ENCODE results near the gene FAR2. TPM values are rescaled to one million over a fixed set of nuclear protein-coding genes. Genes with fewer than 3 reads are reported as not detected.

FAR2 gene
- total RNA-seq, 2 experiments from 2014 or later, result 0.53 to 1.6 TPM

- Mint-ChIP-seq H3K4me3 (no peak overlapping the region), H3K27me3 (no peaks in the 10 kb centered on the region), H3K4me1 (ENCODE audit: low read depth) (peaks cover 25% of the 10 kb centered on the region), H3K9me3 (peaks cover 8% of the 10 kb centered on the region), H3K36me3 (ENCODE audit: low read depth) (no peaks in the 10 kb centered on the region), H3K27ac (no peak overlapping the region)
- no peak for TF ChIP-seq CTCF (IDR thresholded peaks at IDR 0.05)
- DNase-seq, result no peak
- no peak for ATAC-seq (ENCODE audit: poor library complexity)
- Histone ChIP-seq H3K4me3 (ENCODE audit: low read length) (no peak overlapping the region), H3K9me3 (ENCODE audit: control insufficient read depth in 1 of 2, insufficient read depth in 1 of 2, low read length in 2 of 2) (no peaks in the 10 kb centered on the region), H3K27ac (ENCODE audit: low read depth in 1 of 2, low read length in 2 of 2) (no peak overlapping the region), H3K27me3 (ENCODE audit: control insufficient read depth in 1 of 2, insufficient read depth in 2 of 2, low read length in 2 of 2) (no peaks in the 10 kb centered on the region), H3K36me3 (ENCODE audit: insufficient read depth, low read length) (no peaks in the 10 kb centered on the region), H3K4me1 (ENCODE audit: insufficient read depth, low read length) (peaks cover 10% of the 10 kb centered on the region)
- CTCF ChIA-PET, result no interaction called here
- POLR2A ChIA-PET, result no interaction called here
- intact Hi-C loops (cut with DNase I, micrococcal nuclease), result no loop called here
Measured at GRCh38 chr12:29157486-29157946, 8.4 kb downstream of the FAR2 start.

GRCh38 chr12:29158115-29158763 is 9.2 kb downstream of the FAR2 start:
- Histone ChIP-seq H3K27ac (ENCODE audit: low read depth in 1 of 2, low read length in 2 of 2) (no peak overlapping the region), H3K4me3 (ENCODE audit: low read length) (no peak overlapping the region), H3K27me3 (ENCODE audit: control insufficient read depth in 1 of 2, insufficient read depth in 2 of 2, low read length in 2 of 2) (no peaks in the 10 kb centered on the region), H3K36me3 (ENCODE audit: insufficient read depth, low read length) (no peaks in the 10 kb centered on the region), H3K9me3 (ENCODE audit: control insufficient read depth in 1 of 2, insufficient read depth in 1 of 2, low read length in 2 of 2) (no peaks in the 10 kb centered on the region), H3K4me1 (ENCODE audit: insufficient read depth, low read length) (peaks cover 10% of the 10 kb centered on the region)
- Mint-ChIP-seq H3K27me3 (no peaks in the 10 kb centered on the region), H3K9me3 (peaks cover 8% of the 10 kb centered on the region), H3K4me1 (ENCODE audit: low read depth) (peaks cover 20% of the 10 kb centered on the region), H3K4me3 (no peak overlapping the region), H3K27ac (no peak overlapping the region), H3K36me3 (ENCODE audit: low read depth) (no peaks in the 10 kb centered on the region)
- TF ChIP-seq CTCF (IDR thresholded peaks at IDR 0.05), result no peak
- intact Hi-C loops (cut with DNase I, micrococcal nuclease), result no loop called here
- ChIA-PET POLR2A (no interaction called here), CTCF (no interaction called here)
- no peak for ATAC-seq (ENCODE audit: poor library complexity)
- DNase-seq, result peak in 2 of 14 experiments; percentile 27

GRCh38 chr12:29159661-29160060 is 10.6 kb downstream of the FAR2 start:
- ChIA-PET CTCF (no interaction called here), POLR2A (no interaction called here)
- H3K4me1 Mint-ChIP-seq (ENCODE audit: low read depth), result peaks cover 21% of the 10 kb centered on the region
- intact Hi-C loops (cut with DNase I, micrococcal nuclease), result no loop called here
- Histone ChIP-seq H3K27ac (ENCODE audit: low read depth in 1 of 2, low read length in 2 of 2) (no peak overlapping the region), H3K27me3 (ENCODE audit: control insufficient read depth in 1 of 2, insufficient read depth in 2 of 2, low read length in 2 of 2) (no peaks in the 10 kb centered on the region), H3K4me3 (ENCODE audit: low read length) (no peak overlapping the region), H3K4me1 (ENCODE audit: insufficient read depth, low read length) (peaks cover 16% of the 10 kb centered on the region), H3K36me3 (ENCODE audit: insufficient read depth, low read length) (no peaks in the 10 kb centered on the region), H3K9me3 (ENCODE audit: control insufficient read depth in 1 of 2, insufficient read depth in 1 of 2, low read length in 2 of 2) (no peaks in the 10 kb centered on the region)
- H3K36me3 Mint-ChIP-seq (ENCODE audit: low read depth), result no peaks in the 10 kb centered on the region
- no peak for DNase-seq
- H3K27ac Mint-ChIP-seq, result no peak overlapping the region
- peaks cover 8% of the 10 kb centered on the region for H3K9me3 Mint-ChIP-seq
- ATAC-seq (ENCODE audit: poor library complexity), result no peak
- no peak overlapping the region for H3K4me3 Mint-ChIP-seq
- H3K27me3 Mint-ChIP-seq, result no peaks in the 10 kb centered on the region
- TF ChIP-seq CTCF (IDR thresholded peaks at IDR 0.05), result no peak

Data from CD4-positive, alpha-beta T cell (primary cell).